K562 (cell line): ENCODE results near the gene DHTKD1. TPM values are rescaled to one million over a fixed set of nuclear protein-coding genes. Genes with fewer than 3 reads are reported as not detected.

Experiments used
- ATAC-seq: fragments of 200-7000 bp; cut with Tn5 transposase; 3 replicates; pipeline ENCODE4 v1.9.1; 2020; ENCODE audit warnings: moderate library complexity
- BruUV-seq: library from RNA; stranded (reverse); fragments of 400-500 nt; replicated peaks from 2 replicates; lab custom pipeline; 2021; lab: Mats Ljungman, UMichigan
- CTCF ChIA-PET: fragments of 300-600 bp; formaldehyde crosslinking; extraction: SDS; loops from one replicate; lab custom pipeline; 2021; ENCODE audit warnings: low intra/inter-chr PET ratio; lab: Yijun Ruan, JAX
- POLR2A ChIA-PET: fragments of 300-600, 350-650 bp; sonication (Branson Sonifier 250); formaldehyde crosslinking; extraction: SDS; loops from one replicate; lab custom pipeline; 2021; ENCODE audit warnings: antibody characterized with exemption, inconsistent platforms; lab: Yijun Ruan, JAX
- DNase-seq, 4 experiments: peaks; one replicate each; pipeline versions ENCODE4 v3.0.0 to v3.0.0-alpha.2; 2011 to 2018; ENCODE audit warnings: low spot score in 3 of 4, mixed read lengths in 3 of 4; ENCODE audit errors: extremely low read depth in 1 of 4
- FAIRE-seq: peaks from 2 replicates; lab custom pipeline; 2011; peaks lifted over from hg19 to GRCh38; lab: Jason Lieb, UNC
- H2AFZ ChIP-seq: 2 replicates; pipeline ENCODE4 v1.6.0; 2011; ENCODE audit warnings: low read depth, low read length, control low read depth, inconsistent platforms
- H3K27ac ChIP-seq: fragments of 200-600 bp; 3 replicates; pipeline ENCODE4 v1.8.0; 2011; ENCODE audit warnings: low read depth, mild to moderate bottlenecking, control low read depth, inconsistent platforms, low read length, moderate library complexity, mixed read lengths; ENCODE audit errors: extremely low read depth
- H3K27me3 ChIP-seq, 2 experiments: fragments of 300-600 bp in 1 of 2; 2 replicates in 1 of 2; 3 replicates in 1 of 2; pipeline versions ENCODE4 v1.6.0 to v1.8.0; 2011; ENCODE audit warnings: inconsistent platforms in 2 of 2, low read length in 2 of 2, mild to moderate bottlenecking in 1 of 2, mixed read lengths in 1 of 2, moderate library complexity in 1 of 2; ENCODE audit not compliant: control insufficient read depth in 2 of 2, insufficient read depth in 2 of 2
- H3K36me3 ChIP-seq: fragments of 300-600 bp; 3 replicates; pipeline ENCODE4 v1.8.0; 2011; ENCODE audit warnings: mild to moderate bottlenecking, low read length, inconsistent platforms; ENCODE audit not compliant: control insufficient read depth, insufficient read depth
- H3K4me1 ChIP-seq, 2 experiments: fragments of 200-600 bp in 1 of 2; replicated peaks in 1 of 2; 2 replicates in 1 of 2; 3 replicates in 1 of 2; pipeline versions ENCODE4 v1.5.1 to v1.8.0; 2011; ENCODE audit warnings: inconsistent platforms in 2 of 2, low read length in 2 of 2, mild to moderate bottlenecking in 1 of 2, mixed read lengths in 1 of 2, moderate library complexity in 1 of 2; ENCODE audit not compliant: control insufficient read depth in 2 of 2, insufficient read depth in 2 of 2
- H3K4me2 ChIP-seq: 2 replicates; pipeline ENCODE4 v1.6.1; 2011; ENCODE audit warnings: low read length, control low read depth, inconsistent platforms, mixed read lengths; ENCODE audit not compliant: insufficient read depth
- H3K4me3 ChIP-seq: fragments of 200-600 bp; sonication (generic), shearing (Covaris generic); 2 replicates; pipeline ENCODE4 v1.5.1; 2016; ENCODE audit warnings: control low read depth, inconsistent platforms
- H3K79me2 ChIP-seq: fragments of 200-600 bp; 3 replicates; pipeline ENCODE4 v1.8.0; 2011; ENCODE audit warnings: low read length, inconsistent platforms; ENCODE audit not compliant: control insufficient read depth, insufficient read depth
- H3K9ac ChIP-seq, 2 experiments: 2 replicates each; pipeline versions ENCODE4 v1.6.0 to v1.6.1; 2011; ENCODE audit warnings: low read depth in 2 of 2, low read length in 2 of 2, control low read depth in 1 of 2, inconsistent platforms in 1 of 2, mild to moderate bottlenecking in 1 of 2, mixed read lengths in 1 of 2; ENCODE audit not compliant: insufficient read depth in 1 of 2
- H3K9me1 ChIP-seq: one replicate; pipeline ENCODE4 v1.6.0; 2011; ENCODE audit warnings: inconsistent platforms, mild to moderate bottlenecking, low read length, moderate library complexity; ENCODE audit not compliant: control insufficient read depth, insufficient read depth
- H3K9me3 ChIP-seq: replicated peaks from 2 replicates; pipeline ENCODE4 v1.5.1; 2011; ENCODE audit warnings: low read depth, low read length, inconsistent platforms; ENCODE audit not compliant: control insufficient read depth, insufficient read depth
- H4K20me1 ChIP-seq: replicated peaks from 2 replicates; pipeline ENCODE4 v1.6.1; 2011; ENCODE audit warnings: low read length, inconsistent platforms, mixed read lengths; ENCODE audit not compliant: control insufficient read depth, insufficient read depth
- ASH1L ChIP-seq: fragments of 450-650 bp; IDR thresholded peaks from 2 replicates; pipeline ENCODE4 v1.6.1; 2018; ENCODE audit warnings: borderline replicate concordance, mild to moderate bottlenecking, low read depth; ENCODE audit not compliant: partially characterized antibody
- CREM ChIP-seq: IDR thresholded peaks from 2 replicates; pipeline ENCODE4 v1.6.1; 2014; ENCODE audit warnings: antibody characterized with exemption, low read depth
- ELF2 ChIP-seq: fragments of 250-450 bp; sonication (Bioruptor Pico); IDR thresholded peaks from 2 replicates; pipeline ENCODE4 v1.5.0; 2021; ENCODE audit warnings: mild to moderate bottlenecking
- EP400 ChIP-seq: fragments of 450-650 bp; IDR thresholded peaks from 2 replicates; pipeline ENCODE4 v1.6.1; 2017; ENCODE audit warnings: antibody characterized with exemption, mild to moderate bottlenecking, moderate library complexity
- ERF ChIP-seq: fragments of 450-650 bp; formaldehyde crosslinking; IDR thresholded peaks from 2 replicates; pipeline ENCODE4 v1.4.0; 2020; ENCODE audit warnings: mild to moderate bottlenecking, mixed read lengths
- KDM1A ChIP-seq, 2 experiments: fragments of 450-650 bp; IDR thresholded peaks; 2 replicates each; pipeline ENCODE4 v1.6.1; 2016; ENCODE audit warnings: mild to moderate bottlenecking in 2 of 2
- NR1H2 ChIP-seq: sonication (generic); formaldehyde crosslinking; IDR thresholded peaks from 2 replicates; pipeline ENCODE4 v1.4.0; 2020; ENCODE audit warnings: mild to moderate bottlenecking, missing genetic modification reagents
- RBM25 ChIP-seq: fragments of 200-400 bp; formaldehyde crosslinking; IDR thresholded peaks from 2 replicates; pipeline ENCODE4 v1.6.1; 2018; ENCODE audit warnings: low read length, low read depth, moderate library complexity; ENCODE audit not compliant: severe bottlenecking
- SMARCA5 ChIP-seq: fragments of 450-650 bp; IDR thresholded peaks from 2 replicates; pipeline ENCODE4 v1.6.1; 2016
- SP2 ChIP-seq: IDR thresholded peaks from 2 replicates; pipeline ENCODE4 v1.6.1; 2011; ENCODE audit warnings: mild to moderate bottlenecking, low read depth, low read length, moderate library complexity; ENCODE audit not compliant: poor library complexity, severe bottlenecking; ENCODE audit errors: extremely low read depth
- TCF3 ChIP-seq: sonication (generic); formaldehyde crosslinking; IDR thresholded peaks from 2 replicates; pipeline ENCODE4 v1.4.0; 2020; ENCODE audit warnings: mild to moderate bottlenecking, missing genetic modification reagents
- ZNF395 ChIP-seq: fragments of 200-800 bp; sonication (Bioruptor generic); IDR thresholded peaks from 2 replicates; pipeline ENCODE4 v1.6.1; 2017; ENCODE audit warnings: missing genetic modification characterization, missing compliant biosample characterization
- ZNF75A ChIP-seq: fragments of 450-650 bp; formaldehyde crosslinking; IDR thresholded peaks from 2 replicates; pipeline ENCODE4 v1.4.0; 2020; ENCODE audit warnings: mild to moderate bottlenecking
- ZNF764 ChIP-seq: fragments of 250-450 bp; sonication (Bioruptor Pico); IDR thresholded peaks from 2 replicates; pipeline ENCODE4 v1.4.0; 2020; ENCODE audit warnings: low read depth, mild to moderate bottlenecking, moderate library complexity
- ZZZ3 ChIP-seq: fragments of 450-650 bp; IDR thresholded peaks from 2 replicates; pipeline ENCODE4 v1.6.1; 2016; ENCODE audit warnings: antibody characterized with exemption, mild to moderate bottlenecking, moderate library complexity
- WGBS: fragments of 100-300 bp; shearing (Covaris generic); methylation state at CpG from one replicate; pipeline ENCODE4 v1.1.6; 2016; ENCODE audit warnings: low coverage, mixed read lengths; ENCODE audit not compliant: insufficient coverage; ENCODE audit errors: missing lambda C conversion rate; 5-methylcytosine and 5-hydroxymethylcytosine counted together
- in situ Hi-C: fragments of 300-500 bp; cut with MboI; formaldehyde crosslinking; loops from 4 replicates; pipeline ENCODE4 v1.15.0; 2018; ENCODE audit warnings: inconsistent platforms, mixed read lengths
- intact Hi-C: fragments of 100-400 bp; cut with micrococcal nuclease; formaldehyde crosslinking; loops from 2 replicates; pipeline ENCODE4 v1.14.2; 2022
- polyA plus RNA-seq, 8 experiments: library from polyadenylated mRNA; depleted of rRNA in 4 of 8; stranded (reverse) in 5 of 8; unstranded in 3 of 8; fragments of >200 nt; fragmentation: Nextera tagmentation in 2 of 8; fragmentation: Illumina TruSeq in 1 of 8; extraction: Ambion mirVana in 2 of 8; extraction: Trizol in 1 of 8; gene quantifications; 2 replicates each; pipeline versions ENCODE4 v1.2.1 to v1.2.3, GENCODE V29; 2011 to 2014; ENCODE audit warnings: inconsistent platforms in 1 of 8, missing spikeins in 1 of 8
- total RNA-seq, 7 experiments: library from RNA; depleted of rRNA in 6 of 7; stranded (reverse); fragments of >200 nt in 6 of 7; fragmentation: Illumina TruSeq in 2 of 7; extraction: Trizol in 2 of 7; gene quantifications; 2 replicates each; pipeline versions ENCODE4 v1.2.1 to v1.2.3, GENCODE V29; 2011 to 2021; ENCODE audit warnings: low replicate concordance in 1 of 7

DHTKD1 gene
- total and polyA plus RNA-seq, 9 of the 15 experiments (the other 6 are each of a cell fraction or from before 2014, with no cell fraction given): 3.1 to 19.7 (median 6.8) TPM

DNA sequence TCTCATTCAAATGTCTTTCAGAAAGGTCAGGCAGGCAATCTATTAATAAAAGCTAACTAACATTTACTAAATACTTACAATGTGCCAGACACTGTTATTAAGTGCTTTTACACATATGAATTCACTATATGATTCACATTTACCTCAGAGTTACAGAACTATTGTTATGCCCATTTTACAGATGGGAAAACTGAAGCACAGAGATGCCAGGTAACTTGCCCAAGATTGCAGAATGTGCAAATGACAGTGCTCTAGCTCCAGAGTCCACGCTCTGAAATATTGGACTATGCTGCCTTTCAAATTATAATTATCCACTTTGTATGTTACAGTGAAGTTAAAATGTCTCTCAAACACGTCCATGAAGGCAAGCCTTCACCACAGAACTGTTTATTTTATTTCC is 48.2 kb upstream of the DHTKD1 start (continued):
- TF ChIP-seq ZNF395 (CRISPR knock-in tag) (no peak), ZNF764 (CRISPR knock-in tag) (no peak), ZNF75A (CRISPR knock-in tag) (no peak), RBM25 (peak; percentile 94), ASH1L (no peak), KDM1A (IDR thresholded peaks at IDR 0.05) (peak; percentile 43 to 77; a peak in 3 of 4 replicates), SMARCA5 (peak; percentile 23; the same call in 1 of the 2 replicates), EP400 (no peak), CREM (no peak)

DNA sequence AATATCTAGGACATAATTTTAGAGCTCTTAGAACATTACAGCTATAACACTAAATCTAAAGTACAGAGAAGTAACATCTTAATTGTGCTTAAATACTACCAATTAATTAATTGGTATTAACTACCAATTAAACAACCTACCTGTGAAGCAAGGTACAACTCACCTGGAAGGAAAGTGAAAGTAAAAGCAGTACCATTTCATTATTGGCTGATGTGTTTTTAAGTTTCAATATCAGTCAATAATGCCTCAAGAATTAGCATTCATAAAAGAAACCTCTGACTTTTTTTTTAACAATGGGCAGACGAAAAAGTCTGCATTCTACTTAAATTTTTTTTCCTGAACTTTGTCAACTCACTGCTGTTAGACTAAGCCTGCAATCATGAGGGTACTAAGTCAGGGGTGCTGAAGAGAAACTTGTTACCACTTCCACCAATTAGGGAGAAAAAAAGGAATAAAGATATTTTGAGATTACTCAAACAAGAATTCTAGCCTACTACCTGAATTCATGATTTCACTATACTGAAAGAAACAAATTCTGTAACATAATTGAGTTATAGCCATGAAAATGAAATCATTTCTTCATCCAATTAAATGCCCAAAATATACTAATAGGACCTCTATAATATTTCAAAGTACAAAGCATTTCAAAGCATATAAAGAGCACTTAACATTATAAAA is 46.0 kb upstream of the DHTKD1 start:
- WGBS: 25% methylated on average over 1 of the region's 1 CpG
- Histone ChIP-seq H3K36me3 (peaks cover 29% of the 10 kb centered on the region; the same call in 2 of the 3 replicates), H3K27me3 (no peaks in the 10 kb centered on the region), H2AFZ (no peak overlapping the region), H3K9me3 (no peaks in the 10 kb centered on the region), H3K4me1 (no peaks in the 10 kb centered on the region; a peak in 1 of 5 replicates), H3K9me1 (no peaks in the 10 kb centered on the region), H3K4me2 (no peak overlapping the region), H3K9ac (no peak overlapping the region)
- BruUV-seq: no TSS peak
- CTCF ChIA-PET: no interaction called here
- FAIRE-seq: no peak
- intact Hi-C loops: no loop called here
- no peak for TF ChIP-seq NR1H2 (CRISPR knock-in tag)
- TF ChIP-seq ELF2 (CRISPR knock-in tag): no peak
- TF ChIP-seq SP2: no peak
- TF ChIP-seq TCF3 (CRISPR knock-in tag): no peak
- TF ChIP-seq ZZZ3: no peak
- TF ChIP-seq ERF (CRISPR knock-in tag): no peak
- TF ChIP-seq, all 486 proteins: peak for 0
- in situ Hi-C loops: no loop called here
- peaks cover 3% of the 10 kb centered on the region; the same call in 1 of the 2 replicates for H4K20me1 ChIP-seq
- no peak overlapping the region for H3K27ac ChIP-seq
- ATAC-seq (no peak), DNase-seq (no peak)
- POLR2A ChIA-PET: interaction anchor here (1.4 kb wide), 1 partner anchor 11 kb away, joined by 5 read pairs; no protein-coding TSS in a partner anchor
- no peak overlapping the region for H3K4me3 ChIP-seq
- peaks cover 63% of the 10 kb centered on the region for H3K79me2 ChIP-seq
